Ovary (tissue), 9 donors: Measurements from ENCODE around the gene ACSL6. TPM values are rescaled to one million over a fixed set of nuclear protein-coding genes. Genes with fewer than 3 reads are reported as not detected.

Experiments
- DNase-seq, 5 donors: peaks; one replicate each; pipeline ENCODE4 v3.0.0-alpha.2; 2019 to 2020
- H3K27ac ChIP-seq, 2 donors: fragments of 200-600 bp; one replicate each; pipeline versions ENCODE4 v1.5.1 to v1.8.0; 2019 to 2022
- H3K27me3 ChIP-seq: fragments of 200-600 bp; one replicate; pipeline ENCODE4 v1.8.0; 2022
- H3K36me3 ChIP-seq: fragments of 200-600 bp; sonication (generic); one replicate; pipeline ENCODE4 v1.5.1; 2019
- H3K4me1 ChIP-seq: one replicate; pipeline ENCODE4 v1.8.1; 2013; ENCODE audit warnings: mild to moderate bottlenecking, moderate library complexity; ENCODE audit not compliant: insufficient read depth
- H3K4me3 ChIP-seq: fragments of 200-600 bp; sonication (generic); one replicate; pipeline ENCODE4 v1.5.1; 2017
- H3K9me3 ChIP-seq, 2 donors: fragments of 200-600 bp in 1 of 2; sonication (generic) in 1 of 2; one replicate each; pipeline versions ENCODE4 v1.5.1 to v1.8.1; 2013 to 2019; ENCODE audit warnings: mild to moderate bottlenecking in 1 of 2, moderate library complexity in 1 of 2
- CTCF ChIP-seq, 3 donors: fragments of 450-650 bp in 2 of 3; fragments of 200-600 bp in 1 of 3; IDR thresholded peaks; one replicate each; pipeline versions ENCODE4 v1.5.1 to v1.8.0; 2016 to 2022; ENCODE audit warnings: antibody characterized with exemption in 3 of 3, mild to moderate bottlenecking in 1 of 3
- EP300 ChIP-seq: sonication (generic); formaldehyde crosslinking; IDR thresholded peaks from one replicate; pipeline ENCODE4 v1.6.1; 2017; ENCODE audit warnings: antibody characterized with exemption
- POLR2A ChIP-seq: fragments of 450-650 bp; IDR thresholded peaks from one replicate; pipeline ENCODE4 v1.6.1; 2017; ENCODE audit warnings: antibody characterized with exemption, mild to moderate bottlenecking, moderate library complexity
- WGBS, 3 donors: extraction: QIAGEN DNeasy Blood & Tissue Kit in 1 of 3; methylation state at CpG; one replicate each; pipeline versions ENCODE4 v1.1.5 to v1.1.7; 2013 to 2017; 5-methylcytosine and 5-hydroxymethylcytosine counted together
- intact Hi-C, 4 donors: fragments of 100-400 bp; cut with DNase I; formaldehyde crosslinking; loops; one replicate each; pipeline versions ENCODE4 v1.11.0 to v1.15.1; 2022 to 2023
- polyA plus RNA-seq, 2 donors: library from polyadenylated mRNA; stranded (reverse); fragments of 200-250 nt in 1 of 2; fragments of 350-450 nt in 1 of 2; fragmentation: Illumina TruSeq in 1 of 2; extraction: RNeasy Lipid Tissue Mini Kit (QIAGEN cat#74804) in 1 of 2; gene quantifications; one replicate each; pipeline ENCODE4 v1.2.3, GENCODE V29; 2013 to 2014
- total RNA-seq, 7 donors: library from RNA; depleted of rRNA in 2 of 7; stranded (reverse); fragments of >200 nt in 2 of 7; fragmentation: NEBNext Ultra II Directional in 3 of 7; extraction: Animal tissue kit (Norgen Biotek cat#: 25700) in 3 of 7; gene quantifications; one replicate each; pipeline versions ENCODE4 v1.1.0 to v1.2.4, GENCODE V29; 2016 to 2023
- donor health status: DM: no; HTN: no; CAD: no; lungs with moderate emphysema.
- donor health status: DM: no; HTN: no; CAD: no.
- donor health status: Bipolar disorder and iron deficiency.
- donor health status: DM: yes; HTN: yes; CAD: no.
- donor health status: DM: no; HTN: no; CAD: no.
- donor health status: DM: yes; HTN: yes; CAD: no.

The ACSL6 gene
- total and polyA plus RNA-seq, 9 donors, result 0.07 to 0.65 (median 0.22) TPM; not detected in 1

GRCh38 chr5:131992370-131992769 is 19.1 kb downstream of the ACSL6 start:
- no peaks in the 10 kb centered on the region for H3K9me3 ChIP-seq
- H3K27me3 ChIP-seq, result no peaks in the 10 kb centered on the region
- H3K27ac ChIP-seq, result no peak overlapping the region
- H3K4me1 ChIP-seq, result no peaks in the 10 kb centered on the region
- intact Hi-C loops, result no loop called here
- TF ChIP-seq CTCF (IDR thresholded peaks at IDR 0.05), result no peak
- TF ChIP-seq EP300, result no peak
- TF ChIP-seq POLR2A, result no peak
- 64 to 72% (median 67%) methylated on average over 5 of the region's 5 CpGs for WGBS, 3 donors
- H3K36me3 ChIP-seq, result no peaks in the 10 kb centered on the region
- no peak for DNase-seq
- no peak overlapping the region for H3K4me3 ChIP-seq

GRCh38 chr5:131991593-131992324 is 19.7 kb downstream of the ACSL6 start:
- 41 to 59% (median 47%) methylated on average over 10 of the region's 10 CpGs for WGBS, 3 donors
- Histone ChIP-seq H3K4me1 (no peaks in the 10 kb centered on the region), H3K36me3 (no peaks in the 10 kb centered on the region), H3K27me3 (no peaks in the 10 kb centered on the region), H3K4me3 (no peak overlapping the region), H3K9me3 (no peaks in the 10 kb centered on the region), H3K27ac (no peak overlapping the region)
- no peak for DNase-seq
- intact Hi-C loops, result no loop called here
- no peak for TF ChIP-seq CTCF (IDR thresholded peaks at IDR 0.05)
- no peak for TF ChIP-seq EP300
- no peak for TF ChIP-seq POLR2A

GRCh38 chr5:131990716-131991115 is 20.7 kb downstream of the ACSL6 start:
- Histone ChIP-seq H3K4me1 (no peaks in the 10 kb centered on the region), H3K27ac (no peak overlapping the region), H3K36me3 (no peaks in the 10 kb centered on the region), H3K27me3 (no peaks in the 10 kb centered on the region), H3K4me3 (no peak overlapping the region), H3K9me3 (no peaks in the 10 kb centered on the region)
- DNase-seq, result no peak
- TF ChIP-seq POLR2A (no peak), CTCF (IDR thresholded peaks at IDR 0.05) (no peak), EP300 (no peak)
- WGBS, 3 donors, result 93 to 98% (median 94%) methylated on average over 13 of the region's 13 CpGs
- intact Hi-C loops, result no loop called here

- 87 to 97% (median 91%) methylated on average over 6 of the region's 6 CpGs for WGBS, 3 donors
- intact Hi-C loops, result no loop called here
- no peak overlapping the region for H3K27ac ChIP-seq
These were observed 22.9 kb downstream of the ACSL6 start for GRCh38 chr5:131988601-131989000.

More at GRCh38 chr5:131988601-131989000, 22.9 kb downstream of the ACSL6 start:
- TF ChIP-seq CTCF (IDR thresholded peaks at IDR 0.05), result no peak
- TF ChIP-seq POLR2A, result no peak
- no peak for TF ChIP-seq EP300
- H3K27me3 ChIP-seq, result no peaks in the 10 kb centered on the region
- H3K4me1 ChIP-seq, result no peaks in the 10 kb centered on the region
- DNase-seq, result no peak
- H3K9me3 ChIP-seq, result no peaks in the 10 kb centered on the region
- H3K36me3 ChIP-seq, result no peaks in the 10 kb centered on the region
- H3K4me3 ChIP-seq, result no peak overlapping the region
